GM12892 (cell line): ENCODE data around the gene NIPBL.
"Not testable (repeated sequence)": the region's sequence is repeated elsewhere in the genome, so short reads cannot be mapped to it uniquely, and the experiment has no call there.

ENCODE experiments used
- DNase-seq: peaks from one replicate; pipeline ENCODE4 v3.0.0; 2011; ENCODE audit not compliant: insufficient read length
- FAIRE-seq: peaks from 2 replicates; lab custom pipeline; 2011; peaks lifted over from hg19 to GRCh38; lab: Jason Lieb, UNC
- POLR2A ChIP-seq: IDR thresholded peaks from 2 replicates; pipeline ENCODE4 v1.6.1; 2011; ENCODE audit warnings: low read depth, low read length, control low read depth
- POLR2AphosphoS5 ChIP-seq: IDR thresholded peaks from 2 replicates; pipeline ENCODE4 v1.6.1; 2011; ENCODE audit warnings: low read depth, low read length, control low read depth
- TAF1 ChIP-seq: IDR thresholded peaks from 2 replicates; pipeline ENCODE4 v1.6.1; 2011; ENCODE audit warnings: low read depth, mild to moderate bottlenecking, control low read depth, low read length, borderline replicate concordance

Gene NIPBL

DNA sequence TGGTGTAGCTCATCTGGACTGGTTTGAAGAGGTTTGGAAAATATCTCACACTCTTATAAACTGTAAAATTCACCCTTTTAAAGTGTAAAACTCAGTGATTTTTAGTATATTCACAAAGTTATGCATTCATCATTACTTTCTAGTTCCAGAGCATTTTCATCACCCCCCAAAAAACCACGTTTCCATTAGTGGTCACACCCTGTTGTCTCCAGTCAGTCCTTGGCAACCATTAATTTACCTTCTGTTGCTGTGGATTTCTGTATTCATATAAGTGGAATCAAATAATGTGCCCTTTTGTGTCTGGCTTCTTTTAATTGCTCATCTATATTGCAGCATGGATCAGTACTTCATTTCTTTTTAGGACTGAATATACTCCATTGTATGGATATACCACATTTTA, 18.4 kb downstream of the NIPBL start:
- no peak for DNase-seq
- FAIRE-seq, result peak; percentile 21
- no peak for TF ChIP-seq POLR2A
- no peak for TF ChIP-seq POLR2AphosphoS5
- TF ChIP-seq TAF1, result no peak

DNA sequence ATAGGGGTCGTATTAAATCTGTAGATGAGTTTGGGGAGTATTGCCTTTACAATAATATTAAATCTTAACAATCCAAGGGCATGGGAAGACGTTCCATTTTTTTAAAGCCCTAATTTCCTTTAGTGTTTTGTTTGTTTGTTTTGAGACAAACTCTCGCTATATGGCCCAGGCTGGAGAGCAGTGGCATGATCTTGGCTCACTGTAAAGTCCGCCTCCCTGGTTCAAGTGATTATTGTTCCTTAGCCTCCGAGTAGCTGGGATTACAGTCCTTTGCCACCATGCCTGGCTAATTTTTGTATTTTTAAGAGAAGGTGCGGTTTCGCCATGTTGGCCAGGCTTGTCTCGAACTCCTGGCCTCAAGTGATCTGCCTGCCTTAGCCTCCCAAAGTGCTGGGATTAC, 19.9 kb downstream of the NIPBL start:
- DNase-seq (no peak), FAIRE-seq (no peak)
- no peak for TF ChIP-seq POLR2A
- TF ChIP-seq TAF1, result no peak
- TF ChIP-seq POLR2AphosphoS5, result no peak

DNA sequence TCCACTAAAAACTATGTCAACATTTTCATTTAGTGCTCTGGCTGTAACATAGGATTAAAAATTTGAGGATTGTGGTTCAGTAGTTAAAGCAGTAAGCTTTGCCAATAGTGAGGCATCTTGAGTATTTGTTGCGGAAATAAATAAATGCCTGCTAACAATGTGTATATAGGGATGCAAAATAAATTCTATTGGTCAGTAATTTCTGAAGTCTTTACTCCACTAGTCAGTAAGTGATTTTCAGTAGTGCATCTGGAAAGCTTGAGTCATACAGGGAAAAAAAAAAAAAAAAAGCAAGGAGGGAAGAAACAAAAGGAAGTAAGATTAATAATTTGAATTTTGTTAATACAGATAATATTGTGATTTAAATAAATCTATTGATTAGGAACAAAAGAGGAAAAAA, 21.0 kb downstream of the NIPBL start:
- DNase-seq, result no peak
- no peak for FAIRE-seq
- TF ChIP-seq TAF1 (no peak), POLR2AphosphoS5 (no peak), POLR2A (no peak)

DNA sequence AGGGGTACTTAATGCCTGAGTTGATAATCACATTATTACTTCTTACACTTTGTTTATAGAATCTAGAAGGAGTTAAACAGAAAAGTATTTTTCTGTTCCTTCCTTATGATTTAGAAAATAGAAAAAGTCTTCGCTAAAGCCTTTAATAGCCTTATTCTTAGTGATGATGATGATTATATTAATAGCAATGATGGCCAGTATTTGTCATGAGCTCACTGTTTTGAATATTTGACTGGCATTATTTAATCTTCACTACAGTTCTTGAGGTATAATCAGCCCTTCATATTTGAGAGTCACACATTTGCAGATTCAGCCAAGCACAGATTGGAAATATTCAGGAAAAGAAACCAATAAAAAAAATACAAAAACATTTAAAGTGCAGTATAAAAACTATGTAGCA, 23.3 kb downstream of the NIPBL start:
- no peak for TF ChIP-seq POLR2AphosphoS5
- TF ChIP-seq POLR2A, result no peak
- FAIRE-seq (no peak), DNase-seq (no peak)

DNA sequence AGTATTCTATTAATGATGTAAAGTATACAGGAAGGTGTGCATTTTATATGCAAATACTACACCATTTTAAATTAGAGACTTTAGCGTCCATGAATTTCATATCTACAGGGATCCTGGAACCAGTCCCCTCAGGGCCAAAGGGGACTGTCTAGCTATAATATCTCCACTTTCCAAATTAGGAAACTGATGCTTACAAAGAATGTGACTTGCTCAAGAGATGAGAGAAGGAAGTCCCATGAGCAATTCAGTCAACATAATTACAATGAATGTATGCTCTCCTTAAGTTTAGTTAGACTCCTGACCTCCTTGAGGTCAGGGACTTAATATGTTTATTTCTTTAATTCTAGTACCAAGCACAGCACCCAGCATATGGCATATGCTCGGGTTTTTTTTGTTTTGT, 23.7 kb downstream of the NIPBL start:
- no peak for FAIRE-seq
- no peak for TF ChIP-seq TAF1
- TF ChIP-seq POLR2A, result no peak
- no peak for TF ChIP-seq POLR2AphosphoS5
- no peak for DNase-seq

DNA sequence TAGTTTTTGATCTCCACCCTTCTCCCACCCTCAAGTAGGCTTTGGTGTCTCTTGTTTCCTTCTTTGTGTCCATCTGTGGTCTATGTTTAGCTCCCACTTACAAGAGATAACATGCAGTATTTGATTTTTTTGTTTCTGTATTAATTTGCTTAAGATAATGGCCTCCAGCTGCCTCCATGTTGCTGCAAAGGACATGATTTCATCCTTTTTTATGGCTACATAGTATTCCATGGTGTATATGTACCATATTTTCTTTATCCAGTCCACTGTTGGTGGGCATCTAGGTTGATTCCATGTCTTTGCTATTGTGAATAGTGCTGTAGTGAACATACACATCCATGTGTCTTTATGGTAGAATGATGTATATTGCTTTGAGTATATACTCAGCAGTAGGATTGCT, 24.5 kb downstream of the NIPBL start:
- DNase-seq, FAIRE-seq: not testable (repeated sequence)

DNA sequence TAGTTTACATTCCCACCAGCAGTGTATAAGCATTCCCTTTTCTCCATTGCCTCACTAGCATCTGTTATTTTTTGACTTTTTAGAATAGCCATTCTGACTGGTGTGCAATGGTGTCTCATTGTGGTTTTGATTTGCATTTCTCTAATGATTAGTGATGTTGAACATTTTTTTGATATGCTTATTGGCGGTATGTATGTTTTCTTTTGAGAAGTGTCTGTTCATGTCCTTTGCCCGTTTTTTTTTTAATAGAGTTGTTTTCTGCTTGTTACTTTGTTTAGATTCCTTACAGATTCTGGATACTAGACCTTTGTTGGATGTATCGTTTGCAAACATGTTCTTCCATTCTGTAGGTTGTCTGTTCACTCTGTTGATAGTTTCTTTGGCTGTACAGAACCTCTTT, 25.3 kb downstream of the NIPBL start:
- TF ChIP-seq POLR2A, result no peak
- no peak for TF ChIP-seq POLR2AphosphoS5
- TF ChIP-seq TAF1, result no peak
- FAIRE-seq (no peak), DNase-seq (no peak)

DNA sequence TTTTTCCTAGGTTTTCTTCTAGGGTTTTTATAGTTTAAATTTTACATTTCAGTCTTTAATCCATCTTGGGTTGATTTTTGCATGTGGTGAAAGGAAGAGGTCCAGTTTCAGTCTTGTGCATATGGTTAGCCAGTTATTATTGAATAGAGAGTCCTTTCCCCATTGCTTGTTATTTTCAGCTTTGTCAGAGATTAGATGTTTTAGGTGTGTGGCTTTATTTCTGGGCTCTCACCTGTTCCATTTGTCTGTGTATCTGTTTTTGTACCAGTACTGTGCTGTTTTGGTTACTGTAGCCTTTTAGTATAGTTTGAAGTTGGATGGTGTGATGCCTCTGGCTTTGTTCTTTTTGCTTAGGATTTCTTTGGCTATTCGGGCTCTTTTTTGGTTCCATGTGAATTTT, 25.8 kb downstream of the NIPBL start:
- DNase-seq (no peak), FAIRE-seq (peak; percentile 9)
- no peak for TF ChIP-seq TAF1
- TF ChIP-seq POLR2A, result no peak
- TF ChIP-seq POLR2AphosphoS5, result no peak

DNA sequence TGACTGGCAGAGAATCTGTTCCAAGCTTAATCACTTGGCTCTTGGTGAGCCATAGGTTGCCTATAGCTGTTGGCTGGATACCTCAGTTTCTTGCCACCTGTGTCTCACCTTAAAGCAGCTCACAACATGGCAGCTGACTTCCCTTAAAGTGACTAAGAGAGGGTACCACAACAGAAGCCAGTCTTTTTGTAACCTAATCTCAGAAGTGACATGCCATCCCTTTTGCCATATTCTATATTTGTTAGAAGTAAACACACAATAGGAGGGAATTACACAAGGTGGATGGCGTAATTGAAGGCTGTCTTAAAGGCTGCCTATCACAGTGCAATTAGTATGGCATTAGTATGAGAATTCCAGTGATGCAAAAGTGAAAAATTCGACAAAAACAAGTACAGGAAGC, 28.1 kb downstream of the NIPBL start:
- no peak for TF ChIP-seq TAF1
- TF ChIP-seq POLR2A, result no peak
- no peak for TF ChIP-seq POLR2AphosphoS5
- DNase-seq, result no peak
- no peak for FAIRE-seq

DNA sequence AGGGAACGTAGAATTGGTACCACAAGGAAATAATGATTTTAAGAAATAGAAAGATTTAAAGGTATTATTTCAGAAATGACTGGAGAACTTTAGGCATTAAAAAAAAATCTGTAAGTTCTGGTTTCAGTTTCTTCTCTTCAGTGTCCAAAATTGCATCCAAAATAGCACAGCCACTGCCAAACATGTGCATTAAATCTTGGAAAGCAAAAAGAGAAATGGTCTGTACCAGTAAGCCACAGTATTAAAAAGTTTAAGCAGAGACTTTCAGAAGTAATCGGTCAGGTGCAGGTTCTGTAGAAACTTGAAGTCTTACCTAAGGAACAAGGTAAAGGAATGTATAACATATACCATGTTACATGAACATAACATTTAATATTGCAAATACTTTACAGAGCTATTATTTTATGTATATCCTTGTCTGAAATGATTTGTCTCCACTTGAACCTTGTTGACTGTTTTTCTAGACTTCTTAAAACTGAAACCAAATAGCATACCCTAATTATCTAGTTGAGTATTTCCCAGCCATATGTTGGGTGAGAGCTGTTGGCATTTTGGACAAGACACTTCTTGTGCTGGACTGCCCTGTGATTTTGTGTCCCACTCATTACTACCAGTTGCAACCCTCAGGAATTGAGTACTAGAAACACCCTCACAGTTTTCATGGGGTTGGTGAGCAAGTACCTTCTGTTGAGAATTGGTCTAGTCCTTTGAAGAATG, 32.1 kb downstream of the NIPBL start:
- no peak for DNase-seq
- TF ChIP-seq POLR2A (no peak), POLR2AphosphoS5 (no peak), TAF1 (no peak)

DNA sequence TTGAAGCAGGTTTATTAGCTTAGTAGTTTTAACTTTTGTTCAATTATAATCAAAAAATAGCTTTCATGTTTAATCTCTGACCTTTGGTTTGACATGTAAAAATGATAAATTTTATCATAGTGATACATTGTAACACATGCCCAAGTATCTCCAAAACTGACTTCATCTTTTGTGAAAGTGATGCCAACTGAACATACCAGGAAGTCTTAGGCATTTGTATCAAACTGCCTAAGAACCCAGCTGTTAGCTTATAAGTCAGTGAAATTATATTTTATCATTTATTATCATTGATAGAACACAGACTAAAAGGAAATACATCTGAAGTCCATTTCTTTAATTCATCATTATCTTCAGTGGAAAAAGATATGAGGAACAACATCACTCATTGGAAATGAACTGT, 39.1 kb downstream of the NIPBL start:
- no peak for DNase-seq
- no peak for TF ChIP-seq POLR2AphosphoS5
- no peak for TF ChIP-seq POLR2A
- TF ChIP-seq TAF1, result no peak
- FAIRE-seq, result no peak

More for the DNA sequence above, 32.1 kb downstream of the NIPBL start:
- FAIRE-seq, result peak; percentile 60

DNA sequence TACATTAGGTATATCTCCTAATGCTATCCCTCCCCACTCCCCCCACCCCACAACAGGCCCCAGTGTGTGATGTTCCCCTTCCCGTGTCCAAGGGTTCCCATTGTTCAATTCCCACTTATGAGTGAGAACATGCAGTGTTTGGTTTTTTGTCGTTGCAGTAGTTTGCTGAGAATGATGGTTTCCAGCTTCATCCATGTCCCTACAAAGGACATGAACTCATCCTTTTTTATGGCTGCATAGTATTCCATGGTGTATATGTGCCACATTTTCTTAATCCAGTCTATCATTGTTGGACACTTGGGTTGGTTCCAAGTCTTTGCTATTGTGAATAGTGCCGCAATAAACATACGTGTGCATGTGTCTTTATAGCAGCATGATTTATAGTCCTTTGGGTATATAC, 40.0 kb downstream of the NIPBL start:
- not testable (repeated sequence) for FAIRE-seq, DNase-seq

DNA sequence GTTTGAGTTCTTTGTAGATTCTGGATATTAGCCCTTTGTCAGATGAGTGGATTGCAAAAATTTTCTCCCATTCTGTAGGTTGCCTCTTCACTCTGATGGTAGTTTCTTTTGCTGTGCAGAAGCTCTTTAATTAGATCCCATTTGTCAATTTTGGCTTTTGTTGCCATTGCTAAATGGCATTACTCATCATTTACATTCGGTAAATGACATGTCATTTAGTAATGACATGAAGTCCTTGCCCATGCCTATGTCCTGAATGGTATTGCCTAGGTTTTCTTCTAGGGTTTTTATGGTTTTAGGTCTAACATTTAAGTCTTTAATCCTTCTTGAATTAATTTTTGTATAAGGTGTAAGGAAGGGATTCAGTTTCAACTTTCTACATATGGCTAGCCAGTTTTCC, 40.8 kb downstream of the NIPBL start:
- not testable (repeated sequence) for DNase-seq, FAIRE-seq
